ENCODE results near the gene HHIPL1. TPM values are rescaled to one million over a fixed set of nuclear protein-coding genes. Genes with fewer than 3 reads are reported as not detected.
"Not testable (repeated sequence)": the region's sequence is repeated elsewhere in the genome, so short reads cannot be mapped to it uniquely, and the experiment has no call there.

The HHIPL1 gene
- total RNA-seq, 1 donor from 2014 or later, result 0.32 TPM

DNA sequence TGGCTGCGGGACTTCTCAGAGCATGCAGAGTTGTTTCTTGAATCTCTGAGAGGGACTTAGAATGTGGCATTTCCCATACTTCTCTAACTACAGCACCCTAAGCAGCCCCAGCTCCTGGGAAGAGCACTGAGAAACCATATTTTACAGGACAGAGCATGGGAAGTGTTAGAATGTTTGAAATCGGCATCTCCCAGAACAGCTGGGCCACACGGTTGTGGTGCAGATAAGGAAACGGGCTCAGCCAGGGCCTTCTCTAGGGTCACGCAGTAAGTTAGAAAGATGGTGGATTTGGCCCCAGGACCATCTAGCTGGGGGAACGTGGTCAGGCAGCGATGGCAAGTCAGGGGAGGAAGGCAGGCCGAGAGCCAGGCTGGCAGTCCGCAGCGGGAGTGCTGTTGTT lies 10.5 kb upstream of the HHIPL1 start:
- Mint-ChIP-seq H3K27ac (peak overlapping the region; percentile 88), H3K4me3 (no peak overlapping the region), H3K9me3 (no peaks in the 10 kb centered on the region), H3K4me1 (peaks cover 35% of the 10 kb centered on the region), H3K36me3 (no peaks in the 10 kb centered on the region), H3K27me3 (ENCODE audit: insufficient read depth, low read depth) (peaks cover 4% of the 10 kb centered on the region)
- no peak for DNase-seq (ENCODE audit: low spot score)
- H3K27me3 ChIP-seq, result no peaks in the 10 kb centered on the region
- H3K36me3 ChIP-seq, result no peaks in the 10 kb centered on the region
- no peak overlapping the region for H3K4me3 ChIP-seq
- H3K79me2 ChIP-seq (ENCODE audit: low read depth), result no peaks in the 10 kb centered on the region
- no peaks in the 10 kb centered on the region for H3K9me3 ChIP-seq (ENCODE audit: low read depth)
- H3K4me1 ChIP-seq, result peaks cover 8% of the 10 kb centered on the region
- no peaks in the 10 kb centered on the region for H4K20me1 ChIP-seq (ENCODE audit: low read depth)
- no peak overlapping the region for H3K27ac ChIP-seq
- H3K4me2 ChIP-seq, result no peak overlapping the region
- no peak overlapping the region for H3K9ac ChIP-seq
- H2AFZ ChIP-seq (replicated peaks), result no peak overlapping the region
- H3F3A ChIP-seq (ENCODE audit: low read depth), result peaks cover 3% of the 10 kb centered on the region
- TF ChIP-seq, protein P1, sequence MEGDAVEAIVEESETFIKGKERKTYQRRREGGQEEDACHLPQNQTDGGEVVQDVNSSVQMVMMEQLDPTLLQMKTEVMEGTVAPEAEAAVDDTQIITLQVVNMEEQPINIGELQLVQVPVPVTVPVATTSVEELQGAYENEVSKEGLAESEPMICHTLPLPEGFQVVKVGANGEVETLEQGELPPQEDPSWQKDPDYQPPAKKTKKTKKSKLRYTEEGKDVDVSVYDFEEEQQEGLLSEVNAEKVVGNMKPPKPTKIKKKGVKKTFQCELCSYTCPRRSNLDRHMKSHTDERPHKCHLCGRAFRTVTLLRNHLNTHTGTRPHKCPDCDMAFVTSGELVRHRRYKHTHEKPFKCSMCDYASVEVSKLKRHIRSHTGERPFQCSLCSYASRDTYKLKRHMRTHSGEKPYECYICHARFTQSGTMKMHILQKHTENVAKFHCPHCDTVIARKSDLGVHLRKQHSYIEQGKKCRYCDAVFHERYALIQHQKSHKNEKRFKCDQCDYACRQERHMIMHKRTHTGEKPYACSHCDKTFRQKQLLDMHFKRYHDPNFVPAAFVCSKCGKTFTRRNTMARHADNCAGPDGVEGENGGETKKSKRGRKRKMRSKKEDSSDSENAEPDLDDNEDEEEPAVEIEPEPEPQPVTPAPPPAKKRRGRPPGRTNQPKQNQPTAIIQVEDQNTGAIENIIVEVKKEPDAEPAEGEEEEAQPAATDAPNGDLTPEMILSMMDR (IDR thresholded peaks at IDR 0.05), result no peak
- TF ChIP-seq EZH2 (IDR thresholded peaks at IDR 0.05), result no peak
- TF ChIP-seq EZH2phosphoT487 (IDR thresholded peaks at IDR 0.05), result no peak

DNA sequence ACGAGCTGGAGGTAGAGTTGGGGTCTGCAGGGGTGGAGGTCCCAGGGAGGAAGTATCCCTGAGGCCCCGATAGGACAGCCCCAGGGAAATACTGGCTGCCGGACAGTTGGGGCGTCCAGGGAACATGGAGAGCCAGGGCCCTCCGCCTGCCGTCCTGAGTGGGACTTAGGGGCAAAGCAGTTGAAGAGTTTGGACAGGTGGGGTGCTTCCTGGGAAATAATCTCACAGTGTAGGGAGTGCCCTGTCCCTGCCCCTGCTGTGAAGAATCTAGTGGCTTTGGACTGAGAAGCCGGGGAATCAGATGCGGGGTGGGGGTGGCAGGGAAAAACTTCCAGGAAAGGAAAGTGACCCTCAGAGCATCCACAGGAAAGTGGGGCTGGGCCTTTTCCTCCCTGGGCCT lies 9.8 kb upstream of the HHIPL1 start:
- Histone ChIP-seq H3K4me1 (peaks cover 8% of the 10 kb centered on the region), H3F3A (ENCODE audit: low read depth) (peaks cover 3% of the 10 kb centered on the region), H2AFZ (replicated peaks) (no peak overlapping the region), H3K9me3 (ENCODE audit: low read depth) (no peaks in the 10 kb centered on the region), H4K20me1 (ENCODE audit: low read depth) (no peaks in the 10 kb centered on the region), H3K27ac (no peak overlapping the region), H3K36me3 (no peaks in the 10 kb centered on the region), H3K9ac (no peak overlapping the region), H3K27me3 (no peaks in the 10 kb centered on the region), H3K4me2 (no peak overlapping the region), H3K4me3 (no peak overlapping the region), H3K79me2 (ENCODE audit: low read depth) (no peaks in the 10 kb centered on the region)
- TF ChIP-seq, protein P1 (IDR thresholded peaks at IDR 0.05), result no peak
- TF ChIP-seq EZH2phosphoT487 (IDR thresholded peaks at IDR 0.05), result no peak
- no peak for TF ChIP-seq EZH2 (IDR thresholded peaks at IDR 0.05)
- Mint-ChIP-seq H3K9me3 (no peaks in the 10 kb centered on the region), H3K4me1 (peaks cover 35% of the 10 kb centered on the region), H3K27me3 (ENCODE audit: insufficient read depth, low read depth) (peaks cover 4% of the 10 kb centered on the region), H3K36me3 (no peaks in the 10 kb centered on the region), H3K4me3 (no peak overlapping the region), H3K27ac (no peak overlapping the region)
- DNase-seq (ENCODE audit: low spot score), result no peak

DNA sequence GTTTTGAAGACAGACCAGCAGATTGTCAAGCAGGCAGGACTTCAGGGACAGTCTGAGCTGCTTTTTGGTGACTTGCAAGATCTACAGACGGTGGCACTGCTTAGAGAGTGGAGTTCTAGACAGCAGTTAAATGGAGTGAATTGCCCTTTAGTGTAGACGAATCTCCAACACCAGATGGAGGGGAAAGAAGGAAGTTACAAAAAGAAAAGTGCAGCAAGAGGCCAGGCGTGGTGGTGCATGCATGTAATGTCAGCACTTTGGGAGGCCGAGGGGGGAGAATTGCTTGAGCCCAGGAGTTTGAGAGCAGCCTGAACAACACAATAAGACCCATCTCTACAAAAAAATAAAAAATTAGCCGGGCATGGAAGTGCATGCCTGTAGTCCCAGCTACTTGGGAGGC lies 8.4 kb upstream of the HHIPL1 start:
- Histone ChIP-seq H3K36me3 (no peaks in the 10 kb centered on the region), H3K9me3 (ENCODE audit: low read depth) (no peaks in the 10 kb centered on the region), H2AFZ (replicated peaks) (no peak overlapping the region), H3K27ac (no peak overlapping the region), H3K27me3 (no peaks in the 10 kb centered on the region), H3K4me1 (peaks cover 8% of the 10 kb centered on the region), H3K4me3 (no peak overlapping the region), H3K79me2 (ENCODE audit: low read depth) (no peaks in the 10 kb centered on the region), H3K9ac (no peak overlapping the region), H3F3A (ENCODE audit: low read depth) (peaks cover 3% of the 10 kb centered on the region), H3K4me2 (no peak overlapping the region), H4K20me1 (ENCODE audit: low read depth) (no peaks in the 10 kb centered on the region)
- peaks cover 35% of the 10 kb centered on the region for H3K4me1 Mint-ChIP-seq
- H3K36me3 Mint-ChIP-seq, result no peaks in the 10 kb centered on the region
- DNase-seq (ENCODE audit: low spot score), result no peak
- H3K9me3 Mint-ChIP-seq, result no peaks in the 10 kb centered on the region
- H3K27ac Mint-ChIP-seq, result peak overlapping the region; percentile 35
- TF ChIP-seq EZH2phosphoT487 (IDR thresholded peaks at IDR 0.05), result no peak
- no peak for TF ChIP-seq EZH2 (IDR thresholded peaks at IDR 0.05)
- no peak overlapping the region for H3K4me3 Mint-ChIP-seq
- H3K27me3 Mint-ChIP-seq (ENCODE audit: insufficient read depth, low read depth), result peaks cover 4% of the 10 kb centered on the region

DNA sequence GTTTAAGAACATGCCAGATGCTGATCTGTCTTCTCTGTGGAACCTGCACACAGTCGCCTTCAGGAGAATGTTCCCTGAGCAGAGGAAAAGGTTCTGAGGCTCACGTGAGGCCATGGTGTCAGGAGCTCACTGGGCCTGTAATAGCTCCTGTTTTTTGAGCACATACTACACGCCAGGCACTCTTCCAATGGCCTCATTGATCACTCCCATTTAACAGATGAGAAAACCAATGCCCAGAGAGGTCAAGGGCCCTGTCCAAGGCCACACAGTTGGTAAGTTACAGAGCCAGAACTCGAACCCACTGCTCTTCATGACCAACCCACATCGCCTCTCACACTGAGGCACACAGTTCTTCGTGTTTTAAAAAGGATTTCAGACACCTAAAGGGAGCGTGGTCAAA lies 7.3 kb upstream of the HHIPL1 start:
- Mint-ChIP-seq H3K36me3 (no peaks in the 10 kb centered on the region), H3K9me3 (no peaks in the 10 kb centered on the region), H3K27me3 (ENCODE audit: insufficient read depth, low read depth) (peaks cover 4% of the 10 kb centered on the region), H3K27ac (peak overlapping the region; percentile 50), H3K4me1 (peaks cover 31% of the 10 kb centered on the region), H3K4me3 (no peak overlapping the region)
- H3F3A ChIP-seq (ENCODE audit: low read depth), result peaks cover 3% of the 10 kb centered on the region
- H3K27me3 ChIP-seq, result no peaks in the 10 kb centered on the region
- H3K4me1 ChIP-seq, result peaks cover 8% of the 10 kb centered on the region
- no peak for DNase-seq (ENCODE audit: low spot score)
- H2AFZ ChIP-seq (replicated peaks), result no peak overlapping the region
- H3K4me2 ChIP-seq, result no peak overlapping the region
- no peak overlapping the region for H3K27ac ChIP-seq
- TF ChIP-seq EZH2phosphoT487 (IDR thresholded peaks at IDR 0.05), result no peak
- TF ChIP-seq, protein P1 (IDR thresholded peaks at IDR 0.05), result no peak
- TF ChIP-seq EZH2 (IDR thresholded peaks at IDR 0.05), result no peak
- no peaks in the 10 kb centered on the region for H4K20me1 ChIP-seq (ENCODE audit: low read depth)
- H3K36me3 ChIP-seq, result no peaks in the 10 kb centered on the region
- no peaks in the 10 kb centered on the region for H3K9me3 ChIP-seq (ENCODE audit: low read depth)
- no peaks in the 10 kb centered on the region for H3K79me2 ChIP-seq (ENCODE audit: low read depth)
- no peak overlapping the region for H3K4me3 ChIP-seq
- no peak overlapping the region for H3K9ac ChIP-seq

DNA sequence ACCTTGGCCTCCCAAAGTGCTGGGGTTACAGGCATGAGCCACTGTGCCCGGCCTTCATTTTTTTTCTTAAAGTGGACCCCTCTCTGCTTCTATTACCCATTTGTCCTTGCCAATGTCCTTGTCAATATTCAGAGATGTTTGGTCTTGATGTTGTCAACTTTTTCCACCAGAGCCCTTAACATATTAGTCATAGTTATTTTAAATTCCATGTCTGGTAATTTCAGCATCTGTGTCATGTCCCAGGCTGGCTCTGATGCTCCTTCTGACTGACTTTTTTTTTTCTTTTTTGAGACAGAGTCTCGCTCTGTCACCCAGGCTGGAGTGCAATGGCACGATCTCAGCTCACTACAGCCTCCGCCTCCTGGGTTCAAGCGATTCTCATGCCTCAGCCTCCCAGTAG lies 2.2 kb upstream of the HHIPL1 start:
- H3F3A ChIP-seq (ENCODE audit: low read depth); H3K27ac Mint-ChIP-seq; DNase-seq (ENCODE audit: low spot score); H3K9me3 Mint-ChIP-seq; H3K36me3 ChIP-seq; H3K9ac ChIP-seq; H3K4me3 Mint-ChIP-seq; H3K4me3 ChIP-seq; H3K27ac ChIP-seq; H3K36me3 Mint-ChIP-seq; H3K4me2 ChIP-seq; H2AFZ ChIP-seq (replicated peaks); H4K20me1 ChIP-seq (ENCODE audit: low read depth); H3K79me2 ChIP-seq (ENCODE audit: low read depth); H3K9me3 ChIP-seq (ENCODE audit: low read depth): not testable (repeated sequence)
- Mint-ChIP-seq H3K27me3 (ENCODE audit: insufficient read depth, low read depth) (peaks cover 15% of the 10 kb centered on the region), H3K4me1 (peaks cover 16% of the 10 kb centered on the region)
- Histone ChIP-seq H3K4me1 (peaks cover 21% of the 10 kb centered on the region), H3K27me3 (peaks cover 26% of the 10 kb centered on the region)
